K562 (cell line): ENCODE results near the gene FBXW12.

Experiments
- GTF2F1 ChIP-seq: IDR thresholded peaks from 2 replicates; pipeline ENCODE4 v1.6.1; 2011; ENCODE audit warnings: low read depth, low read length, improper control_type of control experiment
- POLR2A ChIP-seq: fragments of 450-650 bp; conservative IDR thresholded peaks from 2 replicates; pipeline ENCODE4 v1.6.1; 2016
- ZNF24 ChIP-seq: fragments of 450-650 bp; IDR thresholded peaks from 2 replicates; pipeline ENCODE4 v1.6.1; 2016
- TF ChIP-seq, protein P1 (sequence below): sonication (generic); formaldehyde crosslinking; IDR thresholded peaks from 2 replicates; pipeline ENCODE4 v1.8.0; 2022; ENCODE audit warnings: mild to moderate bottlenecking, low read depth, missing genetic modification reagents
- TF ChIP-seq, protein P2 (sequence below): sonication (generic); formaldehyde crosslinking; IDR thresholded peaks from 2 replicates; pipeline ENCODE4 v1.8.1; 2023; ENCODE audit warnings: mild to moderate bottlenecking, missing genetic modification reagents

DNA sequence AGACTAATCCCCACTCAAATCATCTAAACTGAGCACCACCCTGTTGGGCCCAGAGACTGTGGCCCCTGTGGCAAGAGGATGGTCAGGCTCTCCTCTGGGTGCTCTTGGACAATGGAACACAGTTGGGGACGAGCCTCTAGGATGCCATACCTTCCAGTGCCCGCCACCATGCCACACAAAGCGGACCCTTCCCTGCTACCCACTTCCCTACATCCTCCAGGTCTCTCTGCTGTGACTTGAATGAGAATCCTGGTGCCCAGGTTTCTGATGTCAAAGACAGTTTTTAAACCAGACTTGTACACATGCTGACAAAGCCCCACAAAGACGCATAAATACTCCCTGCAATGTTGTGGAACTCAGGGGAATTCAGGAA, 63.2 kb downstream of the FBXW12 start:
- TF ChIP-seq POLR2A: no peak
- no peak for TF ChIP-seq ZNF24
- TF ChIP-seq GTF2F1: no peak
- TF ChIP-seq, protein P1, sequence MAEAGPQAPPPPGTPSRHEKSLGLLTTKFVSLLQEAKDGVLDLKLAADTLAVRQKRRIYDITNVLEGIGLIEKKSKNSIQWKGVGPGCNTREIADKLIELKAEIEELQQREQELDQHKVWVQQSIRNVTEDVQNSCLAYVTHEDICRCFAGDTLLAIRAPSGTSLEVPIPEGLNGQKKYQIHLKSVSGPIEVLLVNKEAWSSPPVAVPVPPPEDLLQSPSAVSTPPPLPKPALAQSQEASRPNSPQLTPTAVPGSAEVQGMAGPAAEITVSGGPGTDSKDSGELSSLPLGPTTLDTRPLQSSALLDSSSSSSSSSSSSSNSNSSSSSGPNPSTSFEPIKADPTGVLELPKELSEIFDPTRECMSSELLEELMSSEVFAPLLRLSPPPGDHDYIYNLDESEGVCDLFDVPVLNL (CRISPR knock-in tag): no peak
- TF ChIP-seq, protein P2, sequence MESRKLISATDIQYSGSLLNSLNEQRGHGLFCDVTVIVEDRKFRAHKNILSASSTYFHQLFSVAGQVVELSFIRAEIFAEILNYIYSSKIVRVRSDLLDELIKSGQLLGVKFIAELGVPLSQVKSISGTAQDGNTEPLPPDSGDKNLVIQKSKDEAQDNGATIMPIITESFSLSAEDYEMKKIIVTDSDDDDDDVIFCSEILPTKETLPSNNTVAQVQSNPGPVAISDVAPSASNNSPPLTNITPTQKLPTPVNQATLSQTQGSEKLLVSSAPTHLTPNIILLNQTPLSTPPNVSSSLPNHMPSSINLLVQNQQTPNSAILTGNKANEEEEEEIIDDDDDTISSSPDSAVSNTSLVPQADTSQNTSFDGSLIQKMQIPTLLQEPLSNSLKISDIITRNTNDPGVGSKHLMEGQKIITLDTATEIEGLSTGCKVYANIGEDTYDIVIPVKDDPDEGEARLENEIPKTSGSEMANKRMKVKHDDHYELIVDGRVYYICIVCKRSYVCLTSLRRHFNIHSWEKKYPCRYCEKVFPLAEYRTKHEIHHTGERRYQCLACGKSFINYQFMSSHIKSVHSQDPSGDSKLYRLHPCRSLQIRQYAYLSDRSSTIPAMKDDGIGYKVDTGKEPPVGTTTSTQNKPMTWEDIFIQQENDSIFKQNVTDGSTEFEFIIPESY (CRISPR knock-in tag): no peak
